Pancreas (tissue), 10 donors: ENCODE data around the gene CLK2. TPM values are rescaled to one million over a fixed set of nuclear protein-coding genes. Genes with fewer than 3 reads are reported as not detected.
"Not testable (repeated sequence)": the region's sequence is repeated elsewhere in the genome, so short reads cannot be mapped to it uniquely, and the experiment has no call there.

ENCODE experiments used
- ATAC-seq, 4 donors: fragments of 200-7000 bp; cut with Tn5 transposase; one replicate each; pipeline versions ENCODE4 v1.8.0 to v1.9.1; 2020; ENCODE audit warnings: mild to moderate bottlenecking in 4 of 4, moderate library complexity in 4 of 4
- DNase-seq, 6 donors: peaks; one replicate each; pipeline ENCODE4 v3.0.0-alpha.2; 2020
- FAIRE-seq: peaks from 2 replicates; lab custom pipeline; 2012; peaks lifted over from hg19 to GRCh38; lab: Jason Lieb, UNC
- H3K27ac ChIP-seq, 4 donors: fragments of 200-600 bp; sonication (generic); 1 replicate in 3 of 4; 2 replicates in 1 of 4; pipeline versions ENCODE4 v1.5.0 to v1.8.0; 2020
- H3K27me3 ChIP-seq, 4 donors: fragments of 200-600 bp; one replicate each; pipeline ENCODE4 v1.8.0; 2021
- H3K36me3 ChIP-seq, 3 donors: fragments of 200-600 bp; sonication (generic) in 1 of 3; one replicate each; pipeline versions ENCODE4 v1.5.0 to v1.8.0; 2020 to 2021
- H3K4me1 ChIP-seq, 3 donors: fragments of 200-600 bp; one replicate each; pipeline ENCODE4 v1.8.0; 2021
- H3K4me3 ChIP-seq, 4 donors: fragments of 200-600 bp; sonication (generic) in 2 of 4; one replicate each; pipeline versions ENCODE4 v1.5.0 to v1.8.0; 2020 to 2021
- H3K9me3 ChIP-seq, 4 donors: fragments of 200-600 bp; one replicate each; pipeline ENCODE4 v1.8.0; 2021
- CTCF ChIP-seq, 4 donors: fragments of 200-600 bp; sonication (generic) in 3 of 4; IDR thresholded peaks; one replicate each; pipeline versions ENCODE4 v1.5.0 to v1.8.0; 2021; ENCODE audit warnings: antibody characterized with exemption in 4 of 4
- WGBS, 2 donors: extraction: QIAGEN DNeasy Blood & Tissue Kit; methylation state at CpG; one replicate each; pipeline ENCODE4 v1.1.7; 2013; 5-methylcytosine and 5-hydroxymethylcytosine counted together
- intact Hi-C, 3 donors: fragments of 100-400 bp; cut with DNase I; formaldehyde crosslinking; loops; one replicate each; pipeline versions ENCODE4 v1.11.1 to v1.14.2; 2022
- polyA plus RNA-seq, 2 donors: library from polyadenylated mRNA; stranded (reverse); fragments of 200-250 nt; gene quantifications; one replicate each; pipeline ENCODE4 v1.2.3, GENCODE V29; 2013
- total RNA-seq, 6 donors: library from RNA; stranded (reverse); fragmentation: NEBNext Ultra II Directional in 4 of 6; extraction: Animal tissue kit (Norgen Biotek cat#: 25700) in 4 of 6; gene quantifications; one replicate each; pipeline versions ENCODE4 v1.2.1 to v1.2.4, GENCODE V29; 2021 to 2023
- donor health status: healthy with polysubstance abuse.
- donor health status: DM: no; HTN: no; CAD: no; lungs with moderate emphysema.
- donor health status: DM: no; HTN: no; CAD: no.
- donor health status: control.
- donor health status: control.
- donor health status: Bipolar disorder and iron deficiency.
- donor health status: DM: yes; HTN: yes; CAD: no.
- donor health status: DM: no; HTN: no; CAD: no.
- donor health status: DM: no; HTN: no; CAD: no.
- donor health status: DM: yes; HTN: yes; CAD: no.

CLK2 gene
- total and polyA plus RNA-seq, 8 donors, result 15.7 to 89.4 (median 21.6) TPM

GRCh38 chr1:155227261-155228095, 45.8 kb downstream of the CLK2 start:
- intact Hi-C loops, result no loop called here
- 1% methylated on average over 42 of the region's 42 CpGs for WGBS, 2 donors
- H3K27ac ChIP-seq, result peak overlapping the region; percentile 17 to 85 (median 64)
- H3K36me3 ChIP-seq, result no peaks in the 10 kb centered on the region
- no peaks in the 10 kb centered on the region for H3K9me3 ChIP-seq
- peak overlapping the region; percentile 17 to 70 (median 48) for H3K4me3 ChIP-seq
- no peak for TF ChIP-seq CTCF (IDR thresholded peaks at IDR 0.05)
- FAIRE-seq (peak; percentile 56), ATAC-seq (peak; percentile 96 to 99 (median 98)), DNase-seq (peak; percentile 93 to 98 (median 96))
- no peaks in the 10 kb centered on the region for H3K27me3 ChIP-seq
- peaks cover 0 to 4% (median 0%) of the 10 kb centered on the region in 3 donors for H3K4me1 ChIP-seq

- Histone ChIP-seq H3K4me1 (peaks cover 0 to 4% (median 0%) of the 10 kb centered on the region in 3 donors), H3K27me3 (no peaks in the 10 kb centered on the region), H3K27ac (peak overlapping the region; percentile 17 to 85 (median 64)), H3K9me3 (no peaks in the 10 kb centered on the region), H3K4me3 (peak overlapping the region; percentile 17 to 70 (median 48)), H3K36me3 (no peaks in the 10 kb centered on the region)
- no peak for TF ChIP-seq CTCF (IDR thresholded peaks at IDR 0.05)
- FAIRE-seq (no peak), ATAC-seq (peak; percentile 42 to 58 (median 48)), DNase-seq (peak in 3 of 6 donors; percentile 43 to 72 (median 51))
- intact Hi-C loops, result no loop called here
- 0% methylated on average over 19 of the region's 19 CpGs for WGBS, 2 donors
Observed at GRCh38 chr1:155226910-155227260, 46.4 kb downstream of the CLK2 start.

- no peak for FAIRE-seq
- ATAC-seq, result peak; percentile 53 to 72 (median 68)
- Histone ChIP-seq H3K9me3 (no peaks in the 10 kb centered on the region), H3K4me1 (peaks cover 0 to 4% (median 0%) of the 10 kb centered on the region in 3 donors), H3K36me3 (no peaks in the 10 kb centered on the region), H3K27me3 (no peaks in the 10 kb centered on the region), H3K4me3 (peak overlapping the region in 3 of 4 donors; percentile 17 to 70 (median 48)), H3K27ac (peak overlapping the region in 3 of 4 donors; percentile 17 to 85 (median 85))
- TF ChIP-seq CTCF (IDR thresholded peaks at IDR 0.05), result peak in 3 of 4 donors; percentile 19 to 30 (median 28)
- DNase-seq, result peak; percentile 51 to 71 (median 62)
- 0 to 1% methylated on average over 7 of the region's 7 CpGs for WGBS, 2 donors
- intact Hi-C loops, result no loop called here
Observed at GRCh38 chr1:155226188-155226909, 47.0 kb downstream of the CLK2 start.

GRCh38 chr1:155225404-155225759, 47.9 kb downstream of the CLK2 start:
- H3K27me3 ChIP-seq, ATAC-seq, H3K4me1 ChIP-seq, H3K9me3 ChIP-seq, intact Hi-C loops, H3K36me3 ChIP-seq, H3K4me3 ChIP-seq, FAIRE-seq, H3K27ac ChIP-seq: not testable (repeated sequence)
- peak in 1 of 6 donors; percentile 6 for DNase-seq
- 96 to 97% methylated on average over 8 of the region's 8 CpGs for WGBS, 2 donors

- H3K4me3 ChIP-seq, result no peak overlapping the region
- 72 to 79% methylated on average over 7 of the region's 7 CpGs for WGBS, 2 donors
- no peaks in the 10 kb centered on the region for H3K27me3 ChIP-seq
- ATAC-seq (no peak), FAIRE-seq (no peak), DNase-seq (no peak)
- H3K36me3 ChIP-seq, result no peaks in the 10 kb centered on the region
- no peak overlapping the region for H3K27ac ChIP-seq
- TF ChIP-seq CTCF (IDR thresholded peaks at IDR 0.05), result no peak
- peaks cover 0 to 10% (median 0%) of the 10 kb centered on the region in 3 donors for H3K4me1 ChIP-seq
- no peaks in the 10 kb centered on the region for H3K9me3 ChIP-seq
- intact Hi-C loops, result no loop called here
Observed at GRCh38 chr1:155223047-155223446, 50.3 kb downstream of the CLK2 start.

- not testable (repeated sequence) for ATAC-seq
Observed at GRCh38 chr1:155220211-155220965, 52.9 kb downstream of the CLK2 start.

More at GRCh38 chr1:155220211-155220965, 52.9 kb downstream of the CLK2 start:
- intact Hi-C loops, H3K4me1 ChIP-seq, H3K9me3 ChIP-seq, H3K36me3 ChIP-seq, H3K27ac ChIP-seq, DNase-seq, H3K4me3 ChIP-seq, FAIRE-seq, H3K27me3 ChIP-seq: not testable (repeated sequence)
- WGBS, 2 donors, result 91 to 92% methylated on average over 10 of the region's 10 CpGs
